ENCODE data around the gene ASCL5. TPM values are rescaled to one million over a fixed set of nuclear protein-coding genes. Genes with fewer than 3 reads are reported as not detected.

Gene ASCL5
- total RNA-seq, 1 donor from 2014 or later, result 0.26 TPM

DNA sequence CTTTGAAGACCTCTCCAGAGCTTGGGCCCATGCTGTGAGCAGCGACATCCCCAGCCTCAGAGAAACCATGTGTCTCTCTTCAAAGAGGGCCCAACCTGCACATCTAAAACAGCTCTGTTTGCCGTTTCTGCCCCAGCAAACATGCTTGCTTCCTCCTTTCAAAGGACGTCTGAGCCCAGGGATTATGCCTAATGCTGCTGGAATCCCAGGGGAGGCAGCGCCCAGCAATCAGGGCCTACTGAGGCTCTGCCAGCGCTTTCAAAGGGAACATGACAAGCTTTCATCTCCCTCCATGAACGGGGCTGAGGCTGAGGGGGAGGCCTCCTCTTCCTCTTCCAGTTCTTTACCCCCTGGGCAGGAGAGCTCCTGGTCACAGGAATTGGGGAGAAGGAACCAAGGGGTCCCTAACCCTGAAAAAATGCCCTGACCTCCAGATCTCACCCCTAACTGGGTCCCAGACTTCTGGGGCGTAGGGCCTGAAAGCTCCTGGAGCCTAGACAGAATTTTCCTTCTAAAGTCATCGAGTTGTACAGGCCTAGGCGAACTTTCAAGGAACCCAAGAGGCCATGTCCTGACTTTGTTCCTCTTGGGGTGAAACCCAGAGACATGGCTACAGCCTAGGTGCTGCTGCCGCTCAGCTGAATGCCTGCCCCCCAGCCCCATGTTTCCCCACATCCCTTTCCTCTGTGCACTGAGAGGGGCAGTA, 13.4 kb upstream of the ASCL5 start:
- Mint-ChIP-seq H3K27ac (no peak overlapping the region), H3K4me1 (ENCODE audit: low read depth) (no peaks in the 10 kb centered on the region), H3K27me3 (no peaks in the 10 kb centered on the region), H3K4me3 (ENCODE audit: low read depth) (no peak overlapping the region), H3K36me3 (ENCODE audit: insufficient read depth) (peaks cover 29% of the 10 kb centered on the region), H3K9me3 (ENCODE audit: low read depth) (no peaks in the 10 kb centered on the region)
- TF ChIP-seq, protein P1, sequence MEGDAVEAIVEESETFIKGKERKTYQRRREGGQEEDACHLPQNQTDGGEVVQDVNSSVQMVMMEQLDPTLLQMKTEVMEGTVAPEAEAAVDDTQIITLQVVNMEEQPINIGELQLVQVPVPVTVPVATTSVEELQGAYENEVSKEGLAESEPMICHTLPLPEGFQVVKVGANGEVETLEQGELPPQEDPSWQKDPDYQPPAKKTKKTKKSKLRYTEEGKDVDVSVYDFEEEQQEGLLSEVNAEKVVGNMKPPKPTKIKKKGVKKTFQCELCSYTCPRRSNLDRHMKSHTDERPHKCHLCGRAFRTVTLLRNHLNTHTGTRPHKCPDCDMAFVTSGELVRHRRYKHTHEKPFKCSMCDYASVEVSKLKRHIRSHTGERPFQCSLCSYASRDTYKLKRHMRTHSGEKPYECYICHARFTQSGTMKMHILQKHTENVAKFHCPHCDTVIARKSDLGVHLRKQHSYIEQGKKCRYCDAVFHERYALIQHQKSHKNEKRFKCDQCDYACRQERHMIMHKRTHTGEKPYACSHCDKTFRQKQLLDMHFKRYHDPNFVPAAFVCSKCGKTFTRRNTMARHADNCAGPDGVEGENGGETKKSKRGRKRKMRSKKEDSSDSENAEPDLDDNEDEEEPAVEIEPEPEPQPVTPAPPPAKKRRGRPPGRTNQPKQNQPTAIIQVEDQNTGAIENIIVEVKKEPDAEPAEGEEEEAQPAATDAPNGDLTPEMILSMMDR (IDR thresholded peaks at IDR 0.05; ENCODE audit: unreplicated experiment), result no peak
- DNase-seq (ENCODE audit: low spot score, unreplicated experiment), result no peak

DNA sequence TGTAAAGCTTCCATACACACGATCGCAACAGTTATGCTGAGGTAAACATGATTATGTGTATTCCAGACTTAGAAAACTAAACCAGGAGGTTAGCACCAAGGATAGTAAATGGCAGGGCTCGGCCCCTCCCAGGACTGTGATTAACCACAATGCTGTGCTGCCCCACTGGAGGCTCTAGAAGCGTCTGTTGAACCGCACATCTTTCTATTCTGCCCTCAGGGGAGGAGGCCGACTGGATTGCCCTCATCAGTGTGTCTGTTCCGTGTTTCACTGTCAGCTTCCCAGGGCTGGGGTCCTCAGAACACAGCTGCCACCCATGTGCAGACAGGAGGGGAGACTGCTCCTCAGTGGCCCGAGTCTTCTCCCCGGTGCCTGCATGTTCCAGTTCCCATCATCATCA, 12.8 kb upstream of the ASCL5 start:
- DNase-seq (ENCODE audit: low spot score, unreplicated experiment), result no peak
- Mint-ChIP-seq H3K27me3 (no peaks in the 10 kb centered on the region), H3K36me3 (ENCODE audit: insufficient read depth) (peaks cover 26% of the 10 kb centered on the region), H3K9me3 (ENCODE audit: low read depth) (no peaks in the 10 kb centered on the region), H3K4me1 (ENCODE audit: low read depth) (no peaks in the 10 kb centered on the region), H3K27ac (no peak overlapping the region), H3K4me3 (ENCODE audit: low read depth) (no peak overlapping the region)
- TF ChIP-seq, protein P1 (IDR thresholded peaks at IDR 0.05; ENCODE audit: unreplicated experiment), result no peak

DNA sequence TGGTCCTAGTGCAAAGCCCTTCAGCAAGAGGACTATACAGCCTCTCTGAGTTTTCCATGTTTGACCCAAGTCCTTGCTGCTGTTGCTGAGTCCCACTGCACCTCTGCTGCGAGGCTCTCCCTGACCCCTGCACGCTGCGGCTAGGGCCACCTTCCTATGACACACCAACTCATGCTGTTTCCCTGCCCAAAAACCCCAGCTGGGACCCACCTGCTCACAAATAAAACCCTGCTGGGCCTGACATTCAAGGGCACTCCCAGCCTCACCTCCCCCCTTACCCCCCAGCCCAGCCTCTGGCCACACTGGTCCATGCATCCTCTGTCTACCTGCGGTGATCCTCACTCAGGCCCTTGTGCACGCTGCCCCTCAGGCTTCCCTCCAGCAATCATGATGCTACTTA, 12.3 kb upstream of the ASCL5 start:
- no peaks in the 10 kb centered on the region for H3K4me1 Mint-ChIP-seq (ENCODE audit: low read depth)
- TF ChIP-seq, protein P1 (IDR thresholded peaks at IDR 0.05; ENCODE audit: unreplicated experiment), result no peak

DNA sequence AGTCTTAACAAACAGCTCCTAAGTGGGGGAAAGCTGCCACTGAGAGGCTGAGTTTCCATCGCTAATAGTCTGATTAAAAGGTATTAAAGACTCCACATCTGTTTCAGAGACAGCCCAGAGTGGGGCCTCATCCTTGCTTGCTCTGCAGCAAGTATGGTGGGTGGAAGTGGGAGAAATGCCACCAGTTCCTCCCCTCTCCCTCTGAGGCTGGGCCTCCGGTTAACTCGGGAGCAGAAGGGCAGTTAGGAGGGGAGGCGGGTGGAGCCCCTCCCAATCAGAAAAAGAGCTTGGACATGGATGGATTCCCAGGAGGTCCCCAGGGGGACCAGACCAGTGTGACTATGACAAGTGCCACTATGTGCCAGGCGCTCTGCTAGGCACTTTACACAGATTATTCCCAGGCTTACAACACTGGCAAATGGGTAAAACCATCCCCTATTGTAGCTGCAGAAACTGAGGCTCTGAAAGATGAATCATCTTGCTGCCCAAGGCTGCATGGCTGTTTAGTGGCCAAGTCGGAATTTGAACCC, 11.4 kb upstream of the ASCL5 start:
- Mint-ChIP-seq H3K9me3 (ENCODE audit: low read depth) (no peaks in the 10 kb centered on the region), H3K36me3 (ENCODE audit: insufficient read depth) (peaks cover 26% of the 10 kb centered on the region), H3K4me1 (ENCODE audit: low read depth) (no peaks in the 10 kb centered on the region), H3K27me3 (no peaks in the 10 kb centered on the region), H3K27ac (no peak overlapping the region), H3K4me3 (ENCODE audit: low read depth) (no peak overlapping the region)
- TF ChIP-seq, protein P1 (IDR thresholded peaks at IDR 0.05; ENCODE audit: unreplicated experiment), result no peak
- no peak for DNase-seq (ENCODE audit: low spot score, unreplicated experiment)

More for the DNA sequence above, 12.3 kb upstream of the ASCL5 start:
- no peak for DNase-seq (ENCODE audit: low spot score, unreplicated experiment)
- Mint-ChIP-seq H3K36me3 (ENCODE audit: insufficient read depth) (peaks cover 29% of the 10 kb centered on the region), H3K9me3 (ENCODE audit: low read depth) (no peaks in the 10 kb centered on the region), H3K27ac (no peak overlapping the region), H3K27me3 (no peaks in the 10 kb centered on the region), H3K4me3 (ENCODE audit: low read depth) (no peak overlapping the region)

DNA sequence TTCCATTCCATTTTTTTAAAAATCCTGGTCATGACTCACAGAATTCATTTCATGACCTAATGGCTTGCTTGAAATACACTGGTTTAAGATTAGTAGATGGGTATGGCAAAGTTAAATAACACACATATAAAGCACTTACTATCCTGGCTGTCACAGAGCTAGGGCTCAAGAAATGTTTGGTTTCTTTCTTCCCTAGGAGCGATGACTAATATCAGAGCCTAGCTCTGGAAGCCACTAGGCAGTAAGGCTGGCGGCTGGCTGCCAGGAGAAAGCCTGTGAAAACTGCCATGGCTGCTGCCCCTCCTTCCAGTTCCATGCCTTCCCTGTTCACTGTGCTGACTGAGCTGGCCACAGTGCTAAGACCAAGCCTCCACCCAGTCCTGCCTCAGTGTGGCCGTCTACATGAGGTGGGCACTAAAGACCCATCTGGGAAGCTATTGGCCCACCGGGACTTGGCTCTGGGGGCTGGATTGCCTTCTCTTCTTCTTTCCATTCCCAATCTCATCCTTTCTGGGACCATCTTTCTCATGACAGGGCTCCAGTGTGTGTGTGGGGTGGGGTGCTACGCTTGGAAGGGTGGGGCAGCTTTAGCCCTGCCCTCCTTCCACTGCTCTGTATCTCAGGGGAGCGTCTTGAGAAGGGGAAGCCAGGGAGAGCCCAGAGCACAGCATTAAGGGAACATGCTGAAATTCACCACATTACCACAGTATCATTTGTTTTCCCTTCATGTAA, 10.8 kb upstream of the ASCL5 start:
- Mint-ChIP-seq H3K27ac (no peak overlapping the region), H3K4me1 (ENCODE audit: low read depth) (no peaks in the 10 kb centered on the region), H3K27me3 (no peaks in the 10 kb centered on the region), H3K4me3 (ENCODE audit: low read depth) (no peak overlapping the region), H3K36me3 (ENCODE audit: insufficient read depth) (peaks cover 27% of the 10 kb centered on the region), H3K9me3 (ENCODE audit: low read depth) (no peaks in the 10 kb centered on the region)
- TF ChIP-seq, protein P1 (IDR thresholded peaks at IDR 0.05; ENCODE audit: unreplicated experiment), result no peak
- no peak for DNase-seq (ENCODE audit: low spot score, unreplicated experiment)
